Left lung (tissue), 10 donors: Measurements from ENCODE around the gene DAAM2. TPM values are rescaled to one million over a fixed set of nuclear protein-coding genes. Genes with fewer than 3 reads are reported as not detected.

Experiments used
- ATAC-seq: fragments of 200-7000 bp; cut with Tn5 transposase; one replicate; pipeline ENCODE4 v1.9.1; 2020; ENCODE audit warnings: moderate library complexity
- DNase-seq, 4 donors: peaks; one replicate each; pipeline ENCODE4 v3.0.0-alpha.2; 2013 to 2020
- H3K27ac ChIP-seq, 2 donors: fragments of 200-600 bp; sonication (generic) in 1 of 2; one replicate each; pipeline versions ENCODE4 v1.5.0 to v1.8.0; 2020 to 2021
- H3K27me3 ChIP-seq, 2 donors: fragments of 200-600 bp; sonication (generic) in 1 of 2; one replicate each; pipeline versions ENCODE4 v1.5.0 to v1.8.0; 2020 to 2021
- H3K36me3 ChIP-seq, 2 donors: fragments of 200-600 bp; sonication (generic) in 1 of 2; one replicate each; pipeline versions ENCODE4 v1.5.0 to v1.8.0; 2020 to 2021
- H3K4me1 ChIP-seq, 2 donors: fragments of 200-600 bp; one replicate each; pipeline ENCODE4 v1.8.0; 2021
- H3K4me3 ChIP-seq, 2 donors: fragments of 200-600 bp; sonication (generic) in 1 of 2; one replicate each; pipeline versions ENCODE4 v1.5.0 to v1.8.0; 2020 to 2021; ENCODE audit warnings: mild to moderate bottlenecking in 1 of 2
- H3K9me3 ChIP-seq, 2 donors: fragments of 200-600 bp; sonication (generic) in 1 of 2; one replicate each; pipeline versions ENCODE4 v1.5.0 to v1.8.0; 2020 to 2021
- intact Hi-C, 2 donors: fragments of 100-400 bp; cut with DNase I; formaldehyde crosslinking; loops; one replicate each; pipeline versions ENCODE4 v1.11.2 to v1.14.2; 2022
- polyA plus RNA-seq, 6 donors: library from polyadenylated mRNA; unstranded; fragments of 120-200 nt; gene quantifications; one replicate each; pipeline ENCODE4 v1.2.1, GENCODE V29; 2013; ENCODE audit not compliant: insufficient read length in 6 of 6
- total RNA-seq, 2 donors: library from RNA; stranded (reverse); fragmentation: NEBNext Ultra II Directional; extraction: Animal tissue kit (Norgen Biotek cat#: 25700); gene quantifications; one replicate each; pipeline ENCODE4 v1.2.1, GENCODE V29; 2021
- TF ChIP-seq, protein P1 (sequence below), 2 donors: fragments of 200-600 bp; sonication (generic) in 1 of 2; IDR thresholded peaks; one replicate each; pipeline versions ENCODE4 v1.5.0 to v1.8.0; 2021; ENCODE audit warnings: antibody characterized with exemption in 2 of 2
- donor health status: DM: no; HTN: yes; CAD: no.
- donor health status: DM: no; HTN: no; CAD: no.

The DAAM2 gene
- total and polyA plus RNA-seq, 8 donors = 28.8 to 67.6 (median 39.9) TPM

GRCh38 chr6:39834866-39835265 lies 42.7 kb downstream of the DAAM2 start:
- no peaks in the 10 kb centered on the region for H3K9me3 ChIP-seq
- H3K27me3 ChIP-seq = peaks cover 0 to 5% of the 10 kb centered on the region in 2 donors
- intact Hi-C loops = no loop called here
- no peak for DNase-seq
- H3K4me3 ChIP-seq = no peak overlapping the region
- TF ChIP-seq, protein P1, sequence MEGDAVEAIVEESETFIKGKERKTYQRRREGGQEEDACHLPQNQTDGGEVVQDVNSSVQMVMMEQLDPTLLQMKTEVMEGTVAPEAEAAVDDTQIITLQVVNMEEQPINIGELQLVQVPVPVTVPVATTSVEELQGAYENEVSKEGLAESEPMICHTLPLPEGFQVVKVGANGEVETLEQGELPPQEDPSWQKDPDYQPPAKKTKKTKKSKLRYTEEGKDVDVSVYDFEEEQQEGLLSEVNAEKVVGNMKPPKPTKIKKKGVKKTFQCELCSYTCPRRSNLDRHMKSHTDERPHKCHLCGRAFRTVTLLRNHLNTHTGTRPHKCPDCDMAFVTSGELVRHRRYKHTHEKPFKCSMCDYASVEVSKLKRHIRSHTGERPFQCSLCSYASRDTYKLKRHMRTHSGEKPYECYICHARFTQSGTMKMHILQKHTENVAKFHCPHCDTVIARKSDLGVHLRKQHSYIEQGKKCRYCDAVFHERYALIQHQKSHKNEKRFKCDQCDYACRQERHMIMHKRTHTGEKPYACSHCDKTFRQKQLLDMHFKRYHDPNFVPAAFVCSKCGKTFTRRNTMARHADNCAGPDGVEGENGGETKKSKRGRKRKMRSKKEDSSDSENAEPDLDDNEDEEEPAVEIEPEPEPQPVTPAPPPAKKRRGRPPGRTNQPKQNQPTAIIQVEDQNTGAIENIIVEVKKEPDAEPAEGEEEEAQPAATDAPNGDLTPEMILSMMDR (IDR thresholded peaks at IDR 0.05) = no peak
- peaks cover 0 to 7% of the 10 kb centered on the region in 2 donors for H3K4me1 ChIP-seq
- no peak for ATAC-seq
- H3K36me3 ChIP-seq = no peaks in the 10 kb centered on the region
- no peak overlapping the region for H3K27ac ChIP-seq

- Histone ChIP-seq H3K4me1 (peaks cover 0 to 14% of the 10 kb centered on the region in 2 donors), H3K27me3 (peaks cover 0 to 5% of the 10 kb centered on the region in 2 donors), H3K36me3 (no peaks in the 10 kb centered on the region), H3K9me3 (no peaks in the 10 kb centered on the region), H3K4me3 (no peak overlapping the region), H3K27ac (no peak overlapping the region)
- ATAC-seq (no peak), DNase-seq (no peak)
- TF ChIP-seq, protein P1 (IDR thresholded peaks at IDR 0.05) = no peak
- intact Hi-C loops = no loop called here
Measured at GRCh38 chr6:39835821-39836295, 43.7 kb downstream of the DAAM2 start.

- no peaks in the 10 kb centered on the region for H3K9me3 ChIP-seq
- ATAC-seq = no peak
- peaks cover 0 to 14% of the 10 kb centered on the region in 2 donors for H3K4me1 ChIP-seq
- TF ChIP-seq, protein P1 (IDR thresholded peaks at IDR 0.05) = no peak
- H3K27ac ChIP-seq = no peak overlapping the region
- no peak for DNase-seq
- intact Hi-C loops = no loop called here
- peaks cover 0 to 5% of the 10 kb centered on the region in 2 donors for H3K27me3 ChIP-seq
- no peak overlapping the region for H3K4me3 ChIP-seq
- no peaks in the 10 kb centered on the region for H3K36me3 ChIP-seq
Measured at GRCh38 chr6:39836606-39837005, 44.4 kb downstream of the DAAM2 start.

DNA sequence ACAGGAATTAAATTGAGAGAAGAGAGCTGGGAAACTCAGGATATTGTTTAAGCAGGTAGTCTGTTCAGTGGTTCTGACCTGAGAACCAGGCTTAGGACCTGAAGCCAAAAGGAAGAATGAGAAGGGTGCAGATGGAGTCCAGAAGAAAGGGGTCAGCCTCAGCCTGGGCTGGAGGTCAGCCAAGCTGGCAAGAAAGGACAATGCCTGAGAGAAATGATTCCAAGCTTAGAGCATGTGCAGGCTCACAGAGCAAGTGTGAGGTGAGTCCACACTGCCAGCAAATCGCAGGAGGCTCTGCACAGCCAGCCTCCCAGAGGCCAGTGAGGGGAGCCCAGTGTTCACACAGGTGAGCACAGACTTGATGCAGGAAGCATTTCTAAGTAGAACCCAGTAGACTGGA lies 47.3 kb downstream of the DAAM2 start:
- H3K27ac ChIP-seq = no peak overlapping the region
- H3K36me3 ChIP-seq = no peaks in the 10 kb centered on the region
- TF ChIP-seq, protein P1 (IDR thresholded peaks at IDR 0.05) = no peak
- intact Hi-C loops = no loop called here
- ATAC-seq (no peak), DNase-seq (no peak)
- no peaks in the 10 kb centered on the region for H3K9me3 ChIP-seq
- no peak overlapping the region for H3K4me3 ChIP-seq
- H3K27me3 ChIP-seq = peaks cover 0 to 5% of the 10 kb centered on the region in 2 donors
- peaks cover 0 to 15% of the 10 kb centered on the region in 2 donors for H3K4me1 ChIP-seq

DNA sequence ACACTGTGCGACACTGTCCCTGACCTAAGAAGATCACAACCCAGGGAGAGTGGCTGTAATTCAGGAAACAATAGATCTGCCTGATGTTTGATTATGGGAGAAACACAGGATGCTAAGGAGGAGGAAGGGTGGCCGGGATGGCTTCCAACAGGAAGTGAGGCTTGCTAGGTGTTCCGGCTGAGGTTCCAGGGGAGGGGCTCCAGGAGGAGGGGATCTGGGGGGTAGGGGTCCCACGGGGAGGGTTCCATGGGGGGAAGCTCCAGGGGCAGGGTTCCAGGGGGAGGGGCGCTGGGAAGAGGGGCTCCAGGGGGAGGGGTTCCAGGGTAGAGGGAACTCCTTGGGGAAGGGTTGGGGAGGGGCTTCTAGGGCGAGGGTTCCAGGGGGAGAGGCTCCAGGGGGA lies 48.6 kb downstream of the DAAM2 start:
- no peak for DNase-seq
- H3K27me3 ChIP-seq = peaks cover 0 to 5% of the 10 kb centered on the region in 2 donors
- ATAC-seq = no peak
- no peak overlapping the region for H3K27ac ChIP-seq
- TF ChIP-seq, protein P1 (IDR thresholded peaks at IDR 0.05) = no peak
- intact Hi-C loops = no loop called here
- H3K4me3 ChIP-seq = no peak overlapping the region
- H3K9me3 ChIP-seq = no peaks in the 10 kb centered on the region
- H3K36me3 ChIP-seq = no peaks in the 10 kb centered on the region
- peaks cover 0 to 15% of the 10 kb centered on the region in 2 donors for H3K4me1 ChIP-seq
